Stomach (tissue), 9 donors: ENCODE measurements around the gene SLN. TPM values are rescaled to one million over a fixed set of nuclear protein-coding genes. Genes with fewer than 3 reads are reported as not detected.
A peak's percentile ranks its signal among the peaks of the same experiment; 100 is the strongest.

ENCODE experiments used
- DNase-seq, 2 donors: peaks; one replicate each; pipeline versions ENCODE4 v3.0.0 to v3.0.0-alpha.2; 2013 to 2019
- H3K27ac ChIP-seq, 5 donors: fragments of 200-600 bp in 4 of 5; sonication (generic) in 4 of 5; one replicate each; pipeline ENCODE4 v1.5.1; 2013 to 2019; ENCODE audit warnings: mild to moderate bottlenecking in 1 of 5, moderate library complexity in 1 of 5
- H3K27me3 ChIP-seq, 3 donors: fragments of 200-600 bp; sonication (generic); one replicate each; pipeline ENCODE4 v1.5.1; 2017 to 2019; ENCODE audit warnings: mixed run types in 1 of 3
- H3K36me3 ChIP-seq, 4 donors: fragments of 200-600 bp; sonication (generic); 1 replicate in 3 of 4; 2 replicates in 1 of 4; pipeline ENCODE4 v1.5.1; 2016 to 2019
- H3K4me1 ChIP-seq, 4 donors: fragments of 200-600 bp; sonication (generic); one replicate each; pipeline ENCODE4 v1.5.1; 2016 to 2019
- H3K4me3 ChIP-seq, 4 donors: fragments of 200-600 bp; sonication (generic) in 3 of 4; one replicate each; pipeline ENCODE4 v1.5.1; 2016 to 2019; ENCODE audit warnings: mild to moderate bottlenecking in 1 of 4
- H3K9me3 ChIP-seq, 4 donors: fragments of 200-600 bp; sonication (generic); one replicate each; pipeline ENCODE4 v1.5.1; 2016 to 2019
- EP300 ChIP-seq: sonication (generic); formaldehyde crosslinking; IDR thresholded peaks from one replicate; pipeline ENCODE4 v1.6.1; 2017; ENCODE audit warnings: antibody characterized with exemption
- POLR2A ChIP-seq, 4 donors: fragments of 450-650 bp; IDR thresholded peaks; one replicate each; pipeline ENCODE4 v1.6.1; 2016; ENCODE audit warnings: antibody characterized with exemption in 4 of 4, control low read depth in 2 of 4, mild to moderate bottlenecking in 1 of 4, moderate library complexity in 1 of 4
- POLR2AphosphoS5 ChIP-seq, 3 donors: sonication (generic); formaldehyde crosslinking; IDR thresholded peaks; one replicate each; pipeline ENCODE4 v1.6.1; 2016; ENCODE audit warnings: antibody characterized with exemption in 3 of 3
- WGBS, 5 donors: extraction: QIAGEN DNeasy Blood & Tissue Kit in 3 of 5; methylation state at CpG; one replicate each; pipeline versions ENCODE4 v1.1.5 to v1.1.7; 2013 to 2018; 5-methylcytosine and 5-hydroxymethylcytosine counted together
- intact Hi-C: fragments of 100-400 bp; cut with DNase I; formaldehyde crosslinking; loops from one replicate; pipeline ENCODE4 v1.15.1; 2023; ENCODE audit warnings: low total_unique reads
- polyA plus RNA-seq, 3 donors: library from polyadenylated mRNA; stranded (reverse); fragments of 200-250 nt; gene quantifications; one replicate each; pipeline ENCODE4 v1.2.3, GENCODE V29; 2013
- total RNA-seq, 5 donors: library from RNA; depleted of rRNA; stranded (reverse); fragments of >200 nt; gene quantifications; one replicate each; pipeline versions ENCODE4 v1.1.0 to v1.2.3, GENCODE V29; 2014 to 2016
- TF ChIP-seq, protein P1 (sequence below), 7 experiments: fragments of 450-650 bp in 4 of 7; fragments of 200-600 bp in 3 of 7; sonication (generic) in 3 of 7; IDR thresholded peaks; one replicate each; pipeline ENCODE4 v1.5.1; 2016 to 2019; ENCODE audit warnings: antibody characterized with exemption in 7 of 7, control low read depth in 2 of 7, mild to moderate bottlenecking in 1 of 7
- donor health status: healthy with polysubstance abuse.
- donor health status: Bipolar disorder and iron deficiency.
- donor health status: healthy.

The SLN gene
- total and polyA plus RNA-seq, 8 donors, result 5.3 TPM; not detected in 7

DNA sequence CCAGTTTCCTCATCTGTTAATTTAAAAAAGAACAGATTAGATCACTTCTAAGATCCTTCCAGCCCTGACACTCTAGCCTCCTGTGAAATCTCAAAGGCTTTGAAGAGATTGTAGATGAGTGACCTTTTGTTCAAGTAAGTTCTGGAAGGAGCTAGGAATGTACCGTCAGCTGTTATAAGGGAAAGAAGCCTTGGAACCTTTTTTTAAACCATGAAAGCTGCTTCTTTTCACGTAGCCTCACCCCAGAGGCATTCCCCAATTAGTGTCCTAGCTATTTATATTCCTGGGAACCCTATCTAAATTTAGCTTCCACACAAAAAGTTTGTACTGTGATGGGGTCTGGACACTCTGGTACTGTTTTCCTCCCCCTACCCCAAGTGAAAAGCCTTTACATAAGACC is 35.8 kb upstream of the SLN start:
- H3K4me3 ChIP-seq, result no peak overlapping the region
- H3K9me3 ChIP-seq, result no peaks in the 10 kb centered on the region
- 20 to 52% (median 44%) methylated on average over 2 of the region's 2 CpGs for WGBS, 5 donors
- no peaks in the 10 kb centered on the region for H3K4me1 ChIP-seq
- H3K36me3 ChIP-seq, result no peaks in the 10 kb centered on the region
- intact Hi-C loops, result no loop called here
- no peak for DNase-seq
- TF ChIP-seq EP300 (no peak), POLR2A (IDR thresholded peaks at IDR 0.05) (no peak), POLR2AphosphoS5 (IDR thresholded peaks at IDR 0.05) (no peak)
- TF ChIP-seq, protein P1, sequence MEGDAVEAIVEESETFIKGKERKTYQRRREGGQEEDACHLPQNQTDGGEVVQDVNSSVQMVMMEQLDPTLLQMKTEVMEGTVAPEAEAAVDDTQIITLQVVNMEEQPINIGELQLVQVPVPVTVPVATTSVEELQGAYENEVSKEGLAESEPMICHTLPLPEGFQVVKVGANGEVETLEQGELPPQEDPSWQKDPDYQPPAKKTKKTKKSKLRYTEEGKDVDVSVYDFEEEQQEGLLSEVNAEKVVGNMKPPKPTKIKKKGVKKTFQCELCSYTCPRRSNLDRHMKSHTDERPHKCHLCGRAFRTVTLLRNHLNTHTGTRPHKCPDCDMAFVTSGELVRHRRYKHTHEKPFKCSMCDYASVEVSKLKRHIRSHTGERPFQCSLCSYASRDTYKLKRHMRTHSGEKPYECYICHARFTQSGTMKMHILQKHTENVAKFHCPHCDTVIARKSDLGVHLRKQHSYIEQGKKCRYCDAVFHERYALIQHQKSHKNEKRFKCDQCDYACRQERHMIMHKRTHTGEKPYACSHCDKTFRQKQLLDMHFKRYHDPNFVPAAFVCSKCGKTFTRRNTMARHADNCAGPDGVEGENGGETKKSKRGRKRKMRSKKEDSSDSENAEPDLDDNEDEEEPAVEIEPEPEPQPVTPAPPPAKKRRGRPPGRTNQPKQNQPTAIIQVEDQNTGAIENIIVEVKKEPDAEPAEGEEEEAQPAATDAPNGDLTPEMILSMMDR (IDR thresholded peaks at IDR 0.05), result no peak
- H3K27me3 ChIP-seq, result no peaks in the 10 kb centered on the region
- H3K27ac ChIP-seq, result no peak overlapping the region

DNA sequence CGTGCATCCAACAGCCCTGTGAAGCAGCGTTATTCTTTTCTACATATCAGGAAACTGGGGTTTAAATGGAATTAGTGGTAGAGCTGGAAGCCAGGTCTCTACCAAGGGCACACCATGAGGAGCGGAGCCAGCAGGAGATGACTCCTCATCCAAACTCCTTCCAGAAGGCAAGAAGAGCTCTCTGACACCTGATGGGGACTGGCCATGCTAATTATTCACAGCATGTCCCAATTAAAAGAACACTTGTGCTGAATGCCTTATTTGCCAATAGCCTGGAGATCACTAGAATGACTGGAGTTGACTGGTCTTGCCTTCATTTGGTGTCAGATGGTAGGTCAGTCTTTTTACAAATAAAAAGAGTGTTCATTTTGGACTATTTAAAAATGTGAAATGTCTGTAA is 32.9 kb upstream of the SLN start:
- DNase-seq, result no peak
- intact Hi-C loops, result no loop called here
- Histone ChIP-seq H3K9me3 (peaks cover 0 to 7% (median 0%) of the 10 kb centered on the region in 4 donors), H3K4me3 (no peak overlapping the region), H3K4me1 (no peaks in the 10 kb centered on the region), H3K27me3 (no peaks in the 10 kb centered on the region), H3K27ac (no peak overlapping the region), H3K36me3 (no peaks in the 10 kb centered on the region)
- 62 to 84% (median 80%) methylated on average over 3 of the region's 3 CpGs for WGBS, 5 donors
- TF ChIP-seq EP300 (no peak), POLR2AphosphoS5 (IDR thresholded peaks at IDR 0.05) (no peak), POLR2A (IDR thresholded peaks at IDR 0.05) (no peak)
- TF ChIP-seq, protein P1 (IDR thresholded peaks at IDR 0.05), result no peak

GRCh38 chr11:107743191-107743590 is 31.3 kb upstream of the SLN start:
- no peaks in the 10 kb centered on the region for H3K4me1 ChIP-seq
- H3K27me3 ChIP-seq, result no peaks in the 10 kb centered on the region
- H3K36me3 ChIP-seq, result no peaks in the 10 kb centered on the region
- WGBS, 5 donors, result 31 to 42% (median 40%) methylated on average over 1 to 3 of the region's 3 CpGs
- no peak overlapping the region for H3K4me3 ChIP-seq
- intact Hi-C loops, result no loop called here
- TF ChIP-seq EP300 (no peak), POLR2A (IDR thresholded peaks at IDR 0.05) (no peak), POLR2AphosphoS5 (IDR thresholded peaks at IDR 0.05) (no peak)
- TF ChIP-seq, protein P1 (IDR thresholded peaks at IDR 0.05), result no peak
- DNase-seq, result no peak
- H3K9me3 ChIP-seq, result peaks cover 0 to 7% (median 0%) of the 10 kb centered on the region in 4 donors
- H3K27ac ChIP-seq, result no peak overlapping the region

DNA sequence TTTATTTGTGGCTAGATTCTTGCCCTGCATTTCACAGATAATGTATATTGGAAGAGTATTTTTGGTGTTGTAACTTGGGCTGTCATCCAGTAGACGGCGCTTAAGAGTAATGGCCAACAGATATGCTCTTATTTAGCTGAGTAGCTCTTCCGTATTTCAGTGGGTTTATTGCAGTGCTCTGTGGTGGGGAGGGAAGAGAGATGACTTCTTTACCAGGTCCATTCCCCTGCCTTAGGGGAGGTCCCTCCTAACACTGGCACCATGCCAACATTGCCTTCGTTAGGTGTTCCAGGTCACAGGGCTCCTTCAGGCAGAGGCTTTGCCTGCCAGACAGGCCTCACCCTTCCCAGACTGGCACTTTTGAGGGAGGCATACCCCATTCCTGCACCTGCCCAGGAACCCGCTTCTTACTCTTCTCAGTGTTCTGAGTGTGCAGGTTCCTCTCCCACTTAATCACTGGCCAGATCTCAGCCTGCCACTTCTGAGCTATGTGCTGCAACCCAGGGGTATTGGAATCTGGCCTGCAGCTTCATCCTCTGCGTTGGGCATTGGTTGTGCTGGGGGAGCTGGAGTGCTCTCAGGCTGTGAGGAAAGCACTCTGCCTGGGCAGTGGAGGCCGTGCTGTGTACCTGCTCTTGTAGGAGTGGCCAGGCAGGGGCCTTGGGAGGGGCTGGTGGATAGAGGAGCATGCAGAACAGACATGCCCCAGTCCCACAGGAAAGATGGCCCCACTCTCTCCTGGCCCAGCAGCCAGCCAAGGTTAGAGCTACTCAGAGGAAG is 29.4 kb upstream of the SLN start:
- H3K4me1 ChIP-seq, result no peaks in the 10 kb centered on the region
- intact Hi-C loops, result no loop called here
- no peak overlapping the region for H3K27ac ChIP-seq
- WGBS, 5 donors, result 31 to 43% (median 42%) methylated on average over 7 of the region's 7 CpGs
- TF ChIP-seq POLR2A (IDR thresholded peaks at IDR 0.05), result no peak
- TF ChIP-seq, protein P1 (IDR thresholded peaks at IDR 0.05), result peak in 4 of 7 experiments; percentile 10 to 34 (median 30)
- peak in 1 of 2 donors; percentile 26 for DNase-seq
- H3K36me3 ChIP-seq, result no peaks in the 10 kb centered on the region
- peaks cover 0 to 7% (median 0%) of the 10 kb centered on the region in 4 donors for H3K9me3 ChIP-seq
- H3K4me3 ChIP-seq, result no peak overlapping the region
- H3K27me3 ChIP-seq, result no peaks in the 10 kb centered on the region
